ENCODE results near the gene RAB7B.

DNA sequence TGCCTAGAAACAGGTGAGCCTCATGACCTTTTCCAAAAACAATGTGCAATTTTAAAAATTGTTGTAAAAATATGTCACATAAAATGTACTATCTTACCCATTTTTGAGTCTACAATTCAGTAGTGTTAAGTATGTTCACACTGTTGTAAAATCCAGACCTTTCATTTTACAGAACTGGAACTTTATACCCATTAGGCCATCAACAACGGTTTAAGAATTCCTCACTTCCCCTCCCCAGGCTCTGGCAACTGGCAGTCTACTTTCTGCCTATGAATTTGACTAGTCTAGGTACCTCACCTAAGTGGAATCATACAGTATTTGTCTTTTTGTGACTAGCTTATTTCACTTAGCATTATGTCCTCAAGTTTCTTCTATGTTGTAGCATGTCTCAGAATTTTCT, 11.9 kb upstream of the RAB7B start:
- TF ChIP-seq, protein P1, sequence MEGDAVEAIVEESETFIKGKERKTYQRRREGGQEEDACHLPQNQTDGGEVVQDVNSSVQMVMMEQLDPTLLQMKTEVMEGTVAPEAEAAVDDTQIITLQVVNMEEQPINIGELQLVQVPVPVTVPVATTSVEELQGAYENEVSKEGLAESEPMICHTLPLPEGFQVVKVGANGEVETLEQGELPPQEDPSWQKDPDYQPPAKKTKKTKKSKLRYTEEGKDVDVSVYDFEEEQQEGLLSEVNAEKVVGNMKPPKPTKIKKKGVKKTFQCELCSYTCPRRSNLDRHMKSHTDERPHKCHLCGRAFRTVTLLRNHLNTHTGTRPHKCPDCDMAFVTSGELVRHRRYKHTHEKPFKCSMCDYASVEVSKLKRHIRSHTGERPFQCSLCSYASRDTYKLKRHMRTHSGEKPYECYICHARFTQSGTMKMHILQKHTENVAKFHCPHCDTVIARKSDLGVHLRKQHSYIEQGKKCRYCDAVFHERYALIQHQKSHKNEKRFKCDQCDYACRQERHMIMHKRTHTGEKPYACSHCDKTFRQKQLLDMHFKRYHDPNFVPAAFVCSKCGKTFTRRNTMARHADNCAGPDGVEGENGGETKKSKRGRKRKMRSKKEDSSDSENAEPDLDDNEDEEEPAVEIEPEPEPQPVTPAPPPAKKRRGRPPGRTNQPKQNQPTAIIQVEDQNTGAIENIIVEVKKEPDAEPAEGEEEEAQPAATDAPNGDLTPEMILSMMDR (CRISPR knock-in tag; IDR thresholded peaks at IDR 0.05) = no peak
- TF ChIP-seq MTERF4 (CRISPR knock-in tag; IDR thresholded peaks at IDR 0.05) = no peak
- no peak for TF ChIP-seq FOXP4 (CRISPR knock-in tag; IDR thresholded peaks at IDR 0.05)
- no peak for TF ChIP-seq YEATS4 (CRISPR knock-in tag; IDR thresholded peaks at IDR 0.05; ENCODE audit: borderline replicate concordance)
- no peak for TF ChIP-seq MAX (IDR thresholded peaks at IDR 0.05)
- no peak for TF ChIP-seq PCBP1 (IDR thresholded peaks at IDR 0.05; ENCODE audit: borderline replicate concordance, low read depth, low read length)
- TF ChIP-seq ZNF280D (CRISPR knock-in tag; IDR thresholded peaks at IDR 0.05) = no peak
- no peak for TF ChIP-seq YY1 (IDR thresholded peaks at IDR 0.05; ENCODE audit: insufficient read depth, insufficient replicate concordance, low read depth, low read length)
- TF ChIP-seq ZNF12 (CRISPR knock-in tag; IDR thresholded peaks at IDR 0.05) = no peak
- no peak for TF ChIP-seq RFX5 (IDR thresholded peaks at IDR 0.05; ENCODE audit: low read depth, low read length)
- TF ChIP-seq RBFOX2 (IDR thresholded peaks at IDR 0.05; ENCODE audit: low read depth, low read length) = no peak
